GM20000 (cell line): ENCODE results near the gene BCAS1.

ENCODE experiments used
- DNase-seq: peaks from one replicate; pipeline ENCODE4 v3.0.0; 2012; ENCODE audit warnings: low spot score
- TF ChIP-seq, protein P1 (sequence below): IDR thresholded peaks from 2 replicates; pipeline ENCODE4 v1.5.1; 2012; ENCODE audit warnings: mild to moderate bottlenecking, control low read depth; ENCODE audit errors: extremely low read depth, missing control alignments

BCAS1 gene, protein sequence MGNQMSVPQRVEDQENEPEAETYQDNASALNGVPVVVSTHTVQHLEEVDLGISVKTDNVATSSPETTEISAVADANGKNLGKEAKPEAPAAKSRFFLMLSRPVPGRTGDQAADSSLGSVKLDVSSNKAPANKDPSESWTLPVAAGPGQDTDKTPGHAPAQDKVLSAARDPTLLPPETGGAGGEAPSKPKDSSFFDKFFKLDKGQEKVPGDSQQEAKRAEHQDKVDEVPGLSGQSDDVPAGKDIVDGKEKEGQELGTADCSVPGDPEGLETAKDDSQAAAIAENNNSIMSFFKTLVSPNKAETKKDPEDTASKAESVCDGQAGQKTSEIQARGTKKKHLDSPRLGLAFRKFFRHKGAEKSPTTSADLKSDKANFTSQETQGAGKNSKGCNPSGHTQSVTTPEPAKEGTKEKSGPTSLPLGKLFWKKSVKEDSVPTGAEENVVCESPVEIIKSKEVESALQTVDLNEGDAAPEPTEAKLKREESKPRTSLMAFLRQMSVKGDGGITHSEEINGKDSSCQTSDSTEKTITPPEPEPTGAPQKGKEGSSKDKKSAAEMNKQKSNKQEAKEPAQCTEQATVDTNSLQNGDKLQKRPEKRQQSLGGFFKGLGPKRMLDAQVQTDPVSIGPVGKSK

DNA sequence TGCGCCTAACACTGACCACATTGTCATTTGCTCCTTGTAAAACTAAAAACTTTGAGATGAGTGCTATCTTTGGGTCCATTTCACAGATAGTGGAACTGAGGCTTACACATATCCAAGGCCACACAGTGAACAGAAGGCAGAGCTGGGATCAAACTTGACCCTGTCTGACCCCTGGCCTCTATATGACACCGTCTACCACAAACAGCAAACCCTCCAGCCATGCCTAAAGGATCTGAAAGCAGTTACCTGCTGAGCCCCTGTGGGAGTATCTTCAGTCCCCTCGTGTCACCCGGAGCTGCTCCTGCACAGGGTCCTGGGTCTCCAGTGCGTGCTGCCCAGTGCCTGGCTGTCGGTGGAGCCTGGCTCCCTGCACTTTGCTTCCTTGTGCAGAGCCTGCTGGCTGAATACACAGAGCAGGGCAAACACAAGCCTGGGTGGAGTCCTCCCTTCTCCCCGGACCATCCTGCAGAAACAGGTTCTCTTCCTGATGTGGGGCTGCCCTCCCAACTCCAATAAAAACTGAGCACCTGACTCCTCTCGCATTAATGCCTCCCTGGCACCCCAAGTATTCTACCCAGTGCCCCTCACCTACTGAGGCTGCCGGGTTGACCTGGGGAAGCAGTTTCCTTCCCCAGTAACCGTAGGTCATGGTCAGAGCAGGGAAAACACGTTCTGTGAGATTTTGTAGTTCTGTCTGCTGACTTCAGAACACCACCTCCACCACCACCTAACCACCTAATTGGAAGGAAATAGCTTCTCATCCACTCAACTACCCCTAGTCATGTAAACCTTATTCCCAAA lies at the start of gene BCAS1:
Gene BCAS1, minus strand, starts transcription at position 408 of the 801 bp plus-strand sequence. CDS start 11,876 bp downstream, outside the sequence.
- TF ChIP-seq, protein P1, sequence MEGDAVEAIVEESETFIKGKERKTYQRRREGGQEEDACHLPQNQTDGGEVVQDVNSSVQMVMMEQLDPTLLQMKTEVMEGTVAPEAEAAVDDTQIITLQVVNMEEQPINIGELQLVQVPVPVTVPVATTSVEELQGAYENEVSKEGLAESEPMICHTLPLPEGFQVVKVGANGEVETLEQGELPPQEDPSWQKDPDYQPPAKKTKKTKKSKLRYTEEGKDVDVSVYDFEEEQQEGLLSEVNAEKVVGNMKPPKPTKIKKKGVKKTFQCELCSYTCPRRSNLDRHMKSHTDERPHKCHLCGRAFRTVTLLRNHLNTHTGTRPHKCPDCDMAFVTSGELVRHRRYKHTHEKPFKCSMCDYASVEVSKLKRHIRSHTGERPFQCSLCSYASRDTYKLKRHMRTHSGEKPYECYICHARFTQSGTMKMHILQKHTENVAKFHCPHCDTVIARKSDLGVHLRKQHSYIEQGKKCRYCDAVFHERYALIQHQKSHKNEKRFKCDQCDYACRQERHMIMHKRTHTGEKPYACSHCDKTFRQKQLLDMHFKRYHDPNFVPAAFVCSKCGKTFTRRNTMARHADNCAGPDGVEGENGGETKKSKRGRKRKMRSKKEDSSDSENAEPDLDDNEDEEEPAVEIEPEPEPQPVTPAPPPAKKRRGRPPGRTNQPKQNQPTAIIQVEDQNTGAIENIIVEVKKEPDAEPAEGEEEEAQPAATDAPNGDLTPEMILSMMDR = no peak
- no peak for DNase-seq

DNA sequence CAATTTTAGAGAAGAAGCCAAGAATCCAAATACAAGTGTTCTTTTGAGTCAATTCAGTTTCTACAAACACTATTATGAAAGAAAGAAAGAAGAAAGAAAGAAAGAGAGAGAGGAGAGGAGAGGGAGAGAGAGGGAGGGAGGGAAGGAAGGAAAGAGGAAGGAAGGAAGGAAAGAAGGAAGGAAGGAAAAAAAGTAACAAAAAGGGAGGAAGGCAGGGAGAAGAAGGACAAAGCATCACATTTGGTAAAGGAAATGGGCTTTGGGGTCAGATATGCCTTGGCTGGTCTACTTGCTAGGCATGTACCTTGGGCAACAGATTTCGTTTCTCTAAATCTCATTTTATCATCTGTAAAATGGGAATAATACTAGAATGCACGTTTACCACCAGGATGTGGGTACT lies 49.4 kb upstream of the BCAS1 start:
- TF ChIP-seq, protein P1 = no peak
- DNase-seq = no peak

DNA sequence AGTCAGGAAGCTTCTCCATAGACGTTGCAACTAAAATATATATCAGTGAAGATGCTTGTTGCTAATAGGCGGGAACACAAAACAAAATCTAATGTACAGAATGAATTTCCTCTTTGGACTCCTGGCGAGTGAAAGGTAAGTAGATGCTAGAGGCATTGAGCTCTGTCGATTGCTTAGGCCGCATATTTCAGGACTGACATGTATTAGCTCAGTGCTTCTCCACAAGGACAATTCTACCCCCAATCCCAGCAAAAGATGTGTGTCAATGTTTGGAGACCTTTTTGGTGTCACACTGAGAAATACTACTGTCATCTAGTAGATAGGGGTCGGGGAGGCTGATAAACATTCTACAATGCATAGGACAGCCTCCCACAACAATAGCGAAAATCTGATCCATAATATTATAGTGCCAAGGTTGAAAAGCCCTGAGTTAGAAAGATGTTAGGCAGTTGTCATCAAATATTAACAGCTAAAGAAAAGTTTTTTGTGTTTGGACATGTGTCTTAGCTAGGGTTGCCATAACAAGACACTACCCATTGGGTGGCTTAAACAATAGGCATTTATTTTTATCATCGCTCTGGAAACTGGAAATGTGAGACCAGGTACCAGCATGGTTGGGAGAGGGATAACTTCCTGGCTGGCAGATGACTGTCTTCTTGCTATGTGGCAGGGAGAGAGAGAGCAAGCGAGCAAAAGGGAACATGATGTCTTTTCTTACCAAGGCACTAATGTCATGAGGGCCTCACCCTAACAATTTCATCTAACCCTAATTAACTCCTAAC lies 48.0 kb upstream of the BCAS1 start:
- TF ChIP-seq, protein P1 = no peak
- DNase-seq = no peak

DNA sequence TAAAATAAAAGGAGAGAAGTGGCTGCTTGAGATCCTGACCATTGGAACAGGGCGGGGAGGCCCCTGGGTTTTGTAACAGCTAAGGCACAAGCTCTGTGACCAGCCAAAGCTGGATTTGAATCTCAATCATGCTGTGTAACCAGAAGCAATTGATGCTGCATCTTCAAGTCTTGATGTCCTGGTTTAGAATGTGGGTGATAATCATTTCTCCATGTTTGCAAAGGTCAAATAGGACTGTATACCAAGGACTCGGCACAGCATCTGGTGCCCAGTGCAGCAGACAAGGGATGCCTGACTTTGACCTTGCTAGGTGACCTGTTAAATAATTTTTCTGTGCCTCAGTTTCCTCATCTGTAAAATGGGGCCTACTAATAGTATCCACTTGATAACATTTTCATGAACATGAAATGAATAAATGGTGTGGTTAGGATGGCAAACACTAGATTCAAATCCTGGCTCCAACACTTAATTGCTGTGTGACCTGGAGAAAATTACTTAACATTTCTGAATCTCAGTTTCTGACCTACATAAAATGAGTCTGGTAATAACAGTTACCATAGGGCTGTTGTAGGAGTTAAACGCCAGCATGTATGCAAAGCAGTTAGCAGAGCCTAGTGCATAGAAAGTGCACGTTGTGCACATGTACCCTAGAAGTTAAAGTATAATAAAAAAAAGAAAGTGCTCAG lies 46.3 kb upstream of the BCAS1 start:
- TF ChIP-seq, protein P1 = no peak
- DNase-seq = no peak

DNA sequence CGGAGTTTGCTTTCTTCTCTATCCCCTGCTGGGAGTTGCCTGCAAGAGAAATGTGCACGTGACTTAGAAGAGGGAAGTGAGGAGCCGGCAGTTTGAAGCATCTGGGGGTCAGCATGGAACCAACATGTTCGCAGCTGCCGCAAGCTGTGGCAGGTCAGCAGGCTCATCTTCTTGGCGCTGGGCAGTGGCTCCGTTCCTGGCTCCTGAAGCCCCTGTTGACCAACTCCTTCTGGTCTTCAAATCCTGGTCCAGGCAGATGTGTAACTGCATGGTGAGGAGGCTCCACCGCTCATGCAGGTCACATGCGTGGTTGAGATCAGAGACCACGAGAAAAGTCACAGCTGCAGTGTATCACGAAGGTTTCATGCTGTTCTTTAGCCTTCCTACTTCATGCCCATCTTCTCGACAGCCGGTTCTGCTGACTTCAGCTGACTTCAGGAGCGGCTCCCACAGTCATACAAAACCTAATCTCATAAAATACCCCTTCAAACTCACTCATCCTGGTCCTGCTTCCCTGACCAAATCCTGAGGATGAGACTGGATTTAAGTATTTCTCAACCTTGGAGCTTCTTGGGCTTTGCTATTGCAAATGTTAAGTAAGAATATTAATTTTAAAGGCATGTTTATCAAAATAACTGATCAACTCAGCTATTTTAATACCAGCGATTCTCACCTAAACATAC lies 44.9 kb upstream of the BCAS1 start:
- TF ChIP-seq, protein P1 = no peak
- DNase-seq = no peak

DNA sequence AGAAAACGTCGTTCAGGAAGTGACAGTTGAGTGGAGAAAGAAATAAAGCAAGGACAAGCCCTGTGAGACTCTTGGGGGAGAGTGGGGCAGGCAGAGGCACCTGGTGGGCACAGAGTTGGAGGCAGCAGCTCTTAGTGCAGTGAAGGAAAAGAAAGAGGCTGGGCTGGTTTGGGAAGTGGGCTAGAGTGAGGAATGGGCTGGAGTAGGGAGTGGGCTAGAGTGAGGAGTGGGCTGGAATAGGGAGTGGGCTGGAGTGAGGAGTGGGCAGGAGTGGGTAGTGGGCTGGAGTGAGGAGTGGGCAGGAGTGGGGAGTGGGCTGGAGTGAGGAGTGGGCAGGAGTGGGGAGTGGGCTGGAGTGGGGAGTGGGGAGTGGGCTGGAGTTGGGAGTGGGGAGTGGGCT lies 43.7 kb upstream of the BCAS1 start:
- TF ChIP-seq, protein P1 = no peak
- DNase-seq = no peak
